ENCODE measurements around the gene TTC39B.

The TTC39B gene

GRCh38 chr9:15262581-15262980, 44.4 kb downstream of the TTC39B start:
- no peak overlapping the region for H3K4me2 ChIP-seq (ENCODE audit: low read length)
- TF ChIP-seq CTCF (IDR thresholded peaks at IDR 0.05; ENCODE audit: low read length) (no peak), EZH2 (IDR thresholded peaks at IDR 0.05; ENCODE audit: borderline replicate concordance, low read length) (no peak)
- H3K79me2 ChIP-seq (ENCODE audit: insufficient read depth, low read length), result no peaks in the 10 kb centered on the region
- no peaks in the 10 kb centered on the region for H3K27me3 ChIP-seq (ENCODE audit: insufficient read depth, low read length)
- no peaks in the 10 kb centered on the region for H3K4me1 ChIP-seq (ENCODE audit: insufficient read depth, low read length, severe bottlenecking)
- no peaks in the 10 kb centered on the region for H3K9me2 ChIP-seq (ENCODE audit: low read depth, low read length)
- no peaks in the 10 kb centered on the region for H3F3A ChIP-seq (ENCODE audit: insufficient read depth, low read length)
- no peaks in the 10 kb centered on the region for H3K9me3 ChIP-seq (ENCODE audit: low read length)
- H4K20me1 ChIP-seq (ENCODE audit: insufficient read depth, low read length), result no peaks in the 10 kb centered on the region
- no peak overlapping the region for H3K27ac ChIP-seq (ENCODE audit: low read depth, low read length, poor library complexity, severe bottlenecking)
- no peak overlapping the region for H2AFZ ChIP-seq (ENCODE audit: low read length)
- H3K4me3 ChIP-seq (ENCODE audit: low read depth, low read length, poor library complexity, severe bottlenecking), result no peak overlapping the region
- no peaks in the 10 kb centered on the region for H3K36me3 ChIP-seq (ENCODE audit: insufficient read depth, low read length)
- no peak overlapping the region for H3K9ac ChIP-seq (ENCODE audit: low read length)

GRCh38 chr9:15256426-15256825, 50.6 kb downstream of the TTC39B start:
- no peak overlapping the region for H3K4me2 ChIP-seq (ENCODE audit: low read length)
- H3K79me2 ChIP-seq (ENCODE audit: insufficient read depth, low read length), result no peaks in the 10 kb centered on the region
- H3K9me3 ChIP-seq (ENCODE audit: low read length), result no peaks in the 10 kb centered on the region
- H3K4me3 ChIP-seq (ENCODE audit: low read depth, low read length, poor library complexity, severe bottlenecking), result no peak overlapping the region
- H3K9ac ChIP-seq (ENCODE audit: low read length), result no peak overlapping the region
- H3F3A ChIP-seq (ENCODE audit: insufficient read depth, low read length), result no peaks in the 10 kb centered on the region
- no peaks in the 10 kb centered on the region for H3K4me1 ChIP-seq (ENCODE audit: insufficient read depth, low read length, severe bottlenecking)
- H3K27ac ChIP-seq (ENCODE audit: low read depth, low read length, poor library complexity, severe bottlenecking), result no peak overlapping the region
- H2AFZ ChIP-seq (ENCODE audit: low read length), result no peak overlapping the region
- H3K36me3 ChIP-seq (ENCODE audit: insufficient read depth, low read length), result no peaks in the 10 kb centered on the region
- H3K9me2 ChIP-seq (ENCODE audit: low read depth, low read length), result no peaks in the 10 kb centered on the region
- TF ChIP-seq CTCF (IDR thresholded peaks at IDR 0.05; ENCODE audit: low read length) (no peak), EZH2 (IDR thresholded peaks at IDR 0.05; ENCODE audit: borderline replicate concordance, low read length) (no peak)
- no peaks in the 10 kb centered on the region for H4K20me1 ChIP-seq (ENCODE audit: insufficient read depth, low read length)
- no peaks in the 10 kb centered on the region for H3K27me3 ChIP-seq (ENCODE audit: insufficient read depth, low read length)

GRCh38 chr9:15253786-15254185, 53.2 kb downstream of the TTC39B start:
- Histone ChIP-seq H2AFZ (ENCODE audit: low read length) (no peak overlapping the region), H3K79me2 (ENCODE audit: insufficient read depth, low read length) (no peaks in the 10 kb centered on the region), H4K20me1 (ENCODE audit: insufficient read depth, low read length) (no peaks in the 10 kb centered on the region), H3K27me3 (ENCODE audit: insufficient read depth, low read length) (no peaks in the 10 kb centered on the region), H3K9ac (ENCODE audit: low read length) (no peak overlapping the region), H3K36me3 (ENCODE audit: insufficient read depth, low read length) (no peaks in the 10 kb centered on the region), H3K9me3 (ENCODE audit: low read length) (no peaks in the 10 kb centered on the region), H3K27ac (ENCODE audit: low read depth, low read length, poor library complexity, severe bottlenecking) (no peak overlapping the region), H3K9me2 (ENCODE audit: low read depth, low read length) (no peaks in the 10 kb centered on the region), H3K4me1 (ENCODE audit: insufficient read depth, low read length, severe bottlenecking) (no peaks in the 10 kb centered on the region), H3F3A (ENCODE audit: insufficient read depth, low read length) (no peaks in the 10 kb centered on the region), H3K4me3 (ENCODE audit: low read depth, low read length, poor library complexity, severe bottlenecking) (no peak overlapping the region), H3K4me2 (ENCODE audit: low read length) (no peak overlapping the region)
- TF ChIP-seq EZH2 (IDR thresholded peaks at IDR 0.05; ENCODE audit: borderline replicate concordance, low read length) (no peak), CTCF (IDR thresholded peaks at IDR 0.05; ENCODE audit: low read length) (no peak)

Measured in OCI-LY1 (cell line).